Stimulated activated effector memory CD8-positive, alpha-beta T cell treated with anti-CD3 and anti-CD28 coated beads, Interleukin-12 subunit alpha, Interleukin-12 subunit beta, amount 100 ng/mL, for 72 hours (primary cell): ENCODE data around the gene CAMK1D.
"Not testable (repeated sequence)": the region's sequence is repeated elsewhere in the genome, so short reads cannot be mapped to it uniquely, and the experiment has no call there.

ENCODE experiments used
- ATAC-seq: fragments of 150-1000 bp; cut with Tn5 transposase; 2 replicates; pipeline ENCODE4 v1.10.0; 2021
- DNase-seq, 2 donors: peaks; one replicate each; pipeline ENCODE4 v3.0.0; 2021 to 2022; ENCODE audit warnings: low spot score in 2 of 2
- H3K27ac Mint-ChIP-seq: one replicate; pipeline ENCODE4 v1.8.0; 2022; ENCODE audit warnings: mild to moderate bottlenecking, mixed read lengths
- H3K36me3 Mint-ChIP-seq: one replicate; pipeline ENCODE4 v1.8.0; 2022; ENCODE audit warnings: mild to moderate bottlenecking, mixed read lengths
- H3K4me1 Mint-ChIP-seq: one replicate; pipeline ENCODE4 v1.8.0; 2022; ENCODE audit warnings: mixed read lengths
- H3K4me3 Mint-ChIP-seq: one replicate; pipeline ENCODE4 v1.8.0; 2022; ENCODE audit warnings: mild to moderate bottlenecking, mixed read lengths
- H3K9me3 Mint-ChIP-seq: one replicate; pipeline ENCODE4 v1.8.0; 2022; ENCODE audit warnings: mixed read lengths

CAMK1D gene

DNA sequence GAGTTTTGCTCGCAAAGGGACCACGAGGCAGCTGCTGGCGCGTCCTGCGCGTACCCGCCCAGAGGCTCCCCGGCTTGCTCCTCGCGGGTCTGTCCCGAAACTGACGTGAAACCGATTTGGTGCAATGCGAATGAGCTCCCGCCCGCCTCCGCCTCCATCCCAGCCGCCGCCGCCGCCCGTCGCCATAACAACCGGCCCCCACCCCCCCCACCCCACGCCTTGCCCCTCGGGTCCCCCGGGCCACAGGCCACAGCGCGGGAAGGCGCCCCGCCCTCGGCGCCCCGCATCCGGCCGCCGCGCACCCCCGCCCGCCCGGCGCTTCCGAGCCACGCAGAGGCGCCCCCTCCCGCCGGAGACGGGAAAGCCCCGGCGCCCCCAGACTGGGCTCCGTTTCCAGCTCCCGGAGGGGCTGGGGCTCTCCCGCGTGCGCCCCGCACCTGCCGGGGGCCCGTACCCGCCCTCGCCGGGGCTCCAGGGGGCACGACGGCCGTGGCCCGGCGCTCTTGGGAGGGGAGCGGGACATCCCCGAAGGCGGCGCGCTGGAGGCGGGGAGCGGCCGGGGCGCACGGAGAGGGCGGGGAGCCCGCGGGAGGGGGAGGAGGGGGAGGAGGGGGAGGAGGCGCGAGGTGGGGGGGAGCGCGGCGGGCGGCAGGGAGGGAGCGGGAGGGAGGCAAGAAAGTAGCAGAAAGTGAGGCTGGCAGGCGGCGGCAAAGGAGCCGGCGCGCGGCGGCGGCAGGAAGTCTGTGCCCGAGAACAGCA lies at the start of gene CAMK1D:
TSS of gene CAMK1D (plus strand) at position 678 of the 759 bp plus-strand sequence.
- peaks cover 17% of the 10 kb centered on the region for H3K36me3 Mint-ChIP-seq
- peak within 1 kb of the TSS; percentile 93 for H3K27ac Mint-ChIP-seq
- DNase-seq (peak; percentile 75 to 88), ATAC-seq (peak; percentile 73)
- H3K4me3 Mint-ChIP-seq: peak within 1 kb of the TSS; percentile 98
- H3K9me3 Mint-ChIP-seq: no peaks in the 10 kb centered on the region
- peaks cover 53% of the 10 kb centered on the region for H3K4me1 Mint-ChIP-seq

DNA sequence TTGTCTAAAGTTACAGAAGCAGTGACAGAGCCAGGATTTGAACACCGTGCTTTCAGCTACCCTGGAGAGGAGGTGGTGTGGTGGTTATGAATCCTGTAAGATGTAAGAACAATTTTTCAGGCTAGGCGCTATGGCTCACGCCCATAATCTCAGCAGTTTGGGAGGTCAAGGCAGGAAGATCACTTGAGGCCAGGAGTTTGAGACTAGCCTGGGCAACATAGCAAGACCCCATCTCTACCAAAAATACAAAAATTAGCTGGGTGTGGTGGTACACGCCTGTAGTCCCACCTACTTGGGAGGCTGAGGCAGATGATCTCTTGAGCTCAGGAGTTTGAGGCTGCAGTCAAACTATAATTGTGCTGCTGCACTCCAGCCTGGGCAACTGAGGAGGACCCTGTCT lies 48.3 kb upstream of the CAMK1D start:
- not testable (repeated sequence) for H3K4me3 Mint-ChIP-seq, DNase-seq, ATAC-seq, H3K27ac Mint-ChIP-seq, H3K36me3 Mint-ChIP-seq, H3K4me1 Mint-ChIP-seq, H3K9me3 Mint-ChIP-seq

DNA sequence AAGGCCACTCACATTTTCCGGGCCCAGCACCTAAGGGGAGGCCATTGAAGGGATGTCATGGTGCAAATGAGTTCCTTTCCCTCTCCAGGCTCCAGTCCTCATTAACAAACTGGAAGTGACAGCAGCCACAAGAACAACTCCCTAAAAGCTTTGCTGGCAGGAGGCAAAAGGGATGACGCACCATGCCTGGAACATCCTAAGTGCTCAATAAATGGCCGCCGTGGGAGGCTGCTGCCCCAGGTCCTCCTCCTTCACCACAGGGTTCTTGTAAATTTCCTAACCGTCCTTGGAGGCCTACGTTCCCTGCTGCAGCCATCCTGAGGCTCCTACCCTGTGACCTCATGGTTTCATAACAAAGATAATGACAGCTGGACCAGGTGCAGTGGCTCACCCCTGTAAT lies 41.3 kb upstream of the CAMK1D start:
- Mint-ChIP-seq H3K9me3 (no peaks in the 10 kb centered on the region), H3K4me1 (peaks cover 17% of the 10 kb centered on the region), H3K27ac (peak overlapping the region; percentile 83), H3K4me3 (no peak overlapping the region), H3K36me3 (no peaks in the 10 kb centered on the region)
- DNase-seq (no peak), ATAC-seq (no peak)

DNA sequence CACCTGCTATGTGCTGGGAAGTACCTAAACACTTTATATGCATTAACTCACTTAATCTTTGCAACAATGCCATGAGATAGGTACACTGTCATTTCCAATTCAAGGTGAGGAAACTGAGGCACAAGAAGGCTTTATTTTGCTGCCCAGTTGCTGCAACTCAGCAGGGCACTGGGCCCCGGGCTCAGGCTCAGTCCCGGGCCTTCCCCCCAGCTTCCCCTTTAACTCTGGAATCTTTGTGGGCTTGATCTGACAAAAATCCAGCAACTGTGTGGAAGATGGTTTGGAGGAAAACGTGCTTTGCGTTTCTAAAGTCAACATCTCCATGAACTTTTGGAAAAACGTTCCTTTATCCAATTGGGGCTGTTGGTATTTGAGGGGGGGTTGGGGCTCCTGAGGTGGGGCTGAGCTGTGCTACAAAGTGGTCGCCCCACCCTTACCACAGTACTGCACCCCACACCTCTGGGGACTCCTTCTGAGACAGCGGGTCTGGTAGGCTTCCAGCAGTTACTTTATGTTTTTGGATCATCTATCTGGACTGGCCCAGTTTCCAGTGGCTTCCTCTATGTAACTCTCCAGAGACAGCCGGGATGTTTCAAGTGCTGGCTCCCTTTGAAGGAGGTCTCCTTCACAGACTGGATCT lies 40.5 kb upstream of the CAMK1D start:
- Mint-ChIP-seq H3K4me1 (peaks cover 17% of the 10 kb centered on the region), H3K4me3 (no peak overlapping the region), H3K9me3 (no peaks in the 10 kb centered on the region), H3K27ac (no peak overlapping the region), H3K36me3 (no peaks in the 10 kb centered on the region)
- ATAC-seq: no peak
- no peak for DNase-seq

DNA sequence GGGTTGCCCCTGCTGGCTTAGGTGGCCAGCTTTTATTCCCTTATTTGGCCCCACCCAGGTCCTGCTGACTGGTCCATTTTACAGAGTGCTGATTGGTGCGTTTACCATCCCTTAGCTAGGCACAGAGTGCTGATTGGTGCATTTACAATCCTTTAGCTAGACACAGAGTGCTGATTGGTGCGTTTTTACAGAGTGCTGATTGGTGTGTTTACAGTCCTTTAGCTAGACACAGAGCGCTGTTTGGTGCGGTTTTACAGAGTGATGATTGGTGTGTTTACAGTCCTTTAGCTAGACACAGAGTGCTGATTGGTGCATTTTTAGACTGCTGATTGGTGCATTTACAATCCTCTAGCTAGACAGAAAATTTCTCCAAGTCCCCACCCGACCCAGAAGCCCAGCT lies 39.6 kb upstream of the CAMK1D start:
- not testable (repeated sequence) for H3K27ac Mint-ChIP-seq, H3K9me3 Mint-ChIP-seq, DNase-seq, H3K36me3 Mint-ChIP-seq, ATAC-seq, H3K4me3 Mint-ChIP-seq
- H3K4me1 Mint-ChIP-seq: peaks cover 17% of the 10 kb centered on the region

DNA sequence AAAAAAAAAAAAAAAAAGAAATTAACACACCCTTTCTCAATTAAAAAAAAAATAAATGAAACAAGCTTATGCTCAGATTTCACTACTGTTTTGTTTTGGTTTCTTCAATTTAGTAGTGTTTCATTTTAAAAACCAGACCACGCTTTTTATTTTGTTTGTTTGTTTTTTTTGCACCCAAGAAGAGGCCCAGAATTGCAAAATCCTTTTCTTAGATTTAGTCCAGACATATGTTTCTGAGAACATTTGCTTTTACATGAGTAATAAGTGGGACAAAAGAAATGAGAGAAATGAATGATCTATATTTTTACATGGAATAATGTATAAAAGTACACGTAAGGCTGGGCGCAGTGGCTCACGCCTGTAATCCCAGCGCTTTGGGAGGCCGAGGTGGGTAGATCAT lies 34.5 kb upstream of the CAMK1D start:
- Mint-ChIP-seq H3K9me3 (no peaks in the 10 kb centered on the region), H3K27ac (no peak overlapping the region), H3K4me3 (no peak overlapping the region), H3K36me3 (no peaks in the 10 kb centered on the region), H3K4me1 (no peaks in the 10 kb centered on the region)
- no peak for DNase-seq
- ATAC-seq: no peak

DNA sequence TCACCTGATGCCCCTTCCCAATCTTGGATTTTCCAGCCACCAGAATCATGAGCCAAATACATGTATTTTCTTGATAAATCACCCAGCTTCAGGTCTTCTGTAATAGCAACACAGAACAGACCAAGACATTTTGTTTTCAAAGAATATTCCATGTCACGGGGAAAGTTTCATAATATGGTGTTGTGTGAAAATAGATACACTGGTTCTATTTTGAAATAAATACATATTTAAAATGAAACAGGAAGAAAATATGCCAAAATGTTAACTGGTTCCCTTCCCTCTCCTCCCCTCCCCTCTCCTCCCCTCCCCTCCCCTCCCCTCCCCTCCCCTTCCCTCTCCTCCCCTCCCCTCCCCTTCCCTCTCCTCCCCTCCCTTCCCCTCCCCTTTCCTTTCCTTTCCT lies 30.3 kb upstream of the CAMK1D start:
- no peak overlapping the region for H3K27ac Mint-ChIP-seq
- no peaks in the 10 kb centered on the region for H3K36me3 Mint-ChIP-seq
- no peaks in the 10 kb centered on the region for H3K9me3 Mint-ChIP-seq
- no peak for ATAC-seq
- DNase-seq: no peak
- H3K4me3 Mint-ChIP-seq: no peak overlapping the region
- H3K4me1 Mint-ChIP-seq: peaks cover 8% of the 10 kb centered on the region

DNA sequence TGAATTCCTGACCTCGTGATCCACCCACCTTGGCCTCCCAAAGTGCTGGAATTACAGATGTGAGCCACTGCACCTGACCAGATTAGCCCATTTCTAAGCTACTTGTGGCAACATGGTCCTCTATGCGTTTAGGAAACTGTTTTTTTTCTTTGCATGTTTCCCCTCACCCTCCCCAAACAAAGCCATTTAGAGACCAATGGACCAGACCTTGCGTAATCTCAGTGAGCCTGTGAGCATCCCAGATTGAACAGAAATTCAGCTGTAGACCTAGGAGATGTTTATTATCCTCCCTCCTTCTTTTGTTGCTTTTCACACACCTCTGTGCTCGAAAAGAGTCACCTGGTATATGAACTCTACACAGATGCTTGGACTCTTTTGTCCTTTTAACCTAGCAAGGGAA lies 28.5 kb upstream of the CAMK1D start:
- H3K4me1 Mint-ChIP-seq: peaks cover 8% of the 10 kb centered on the region
- DNase-seq (no peak), ATAC-seq (no peak)
- H3K4me3 Mint-ChIP-seq: no peak overlapping the region
- no peak overlapping the region for H3K27ac Mint-ChIP-seq
- no peaks in the 10 kb centered on the region for H3K36me3 Mint-ChIP-seq
- H3K9me3 Mint-ChIP-seq: no peaks in the 10 kb centered on the region

DNA sequence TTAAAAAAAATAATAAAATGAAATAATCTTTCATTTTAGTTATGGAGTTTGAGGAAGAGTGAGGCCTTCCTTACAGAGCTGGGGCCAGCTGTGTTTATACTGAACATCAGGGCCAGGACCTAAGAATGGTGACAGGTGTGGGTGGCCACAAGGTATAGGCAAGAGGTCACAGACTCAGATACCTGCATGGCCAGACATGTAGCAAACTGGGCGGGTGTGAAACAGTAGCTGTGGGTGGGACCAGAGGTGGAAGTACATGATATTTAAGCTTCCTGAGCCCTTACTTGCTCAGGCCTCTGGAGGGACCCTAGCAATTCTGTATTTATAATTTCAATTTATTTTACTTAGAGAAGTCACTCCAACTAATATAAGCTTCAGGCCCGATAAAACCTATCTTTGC lies 27.7 kb upstream of the CAMK1D start:
- no peak overlapping the region for H3K27ac Mint-ChIP-seq
- H3K4me3 Mint-ChIP-seq: no peak overlapping the region
- H3K4me1 Mint-ChIP-seq: peaks cover 8% of the 10 kb centered on the region
- H3K9me3 Mint-ChIP-seq: no peaks in the 10 kb centered on the region
- DNase-seq (no peak), ATAC-seq (no peak)
- H3K36me3 Mint-ChIP-seq: no peaks in the 10 kb centered on the region

DNA sequence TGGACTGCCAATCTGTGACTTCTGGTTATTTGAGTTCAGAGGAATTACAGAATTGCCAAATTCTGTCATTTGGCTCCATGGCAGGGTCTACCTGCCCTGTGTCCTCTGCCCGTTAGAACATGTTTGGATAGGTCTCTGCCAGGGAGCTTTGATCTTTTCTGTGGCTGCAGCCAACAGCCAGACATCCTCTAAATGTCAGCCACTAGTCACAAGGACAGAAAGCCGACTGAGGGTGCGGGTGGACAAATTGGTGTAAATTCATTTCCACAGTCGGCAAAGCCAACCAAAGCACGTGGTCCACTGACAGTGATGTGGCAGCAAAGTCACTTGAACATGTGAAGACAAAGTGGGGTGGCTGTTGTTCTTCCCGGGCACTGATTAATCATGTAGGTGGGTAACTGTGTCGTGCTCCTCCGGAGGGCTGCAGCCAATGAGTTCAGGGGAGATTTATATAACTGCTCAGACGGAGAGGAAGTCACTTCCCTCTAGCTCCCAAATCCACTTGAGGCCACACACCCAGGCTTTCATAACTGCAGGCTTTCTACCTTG lies 26.7 kb upstream of the CAMK1D start:
- no peak for DNase-seq
- H3K36me3 Mint-ChIP-seq: no peaks in the 10 kb centered on the region
- H3K27ac Mint-ChIP-seq: no peak overlapping the region
- H3K4me3 Mint-ChIP-seq: no peak overlapping the region
- ATAC-seq: no peak
- peaks cover 8% of the 10 kb centered on the region for H3K4me1 Mint-ChIP-seq
- H3K9me3 Mint-ChIP-seq: no peaks in the 10 kb centered on the region

DNA sequence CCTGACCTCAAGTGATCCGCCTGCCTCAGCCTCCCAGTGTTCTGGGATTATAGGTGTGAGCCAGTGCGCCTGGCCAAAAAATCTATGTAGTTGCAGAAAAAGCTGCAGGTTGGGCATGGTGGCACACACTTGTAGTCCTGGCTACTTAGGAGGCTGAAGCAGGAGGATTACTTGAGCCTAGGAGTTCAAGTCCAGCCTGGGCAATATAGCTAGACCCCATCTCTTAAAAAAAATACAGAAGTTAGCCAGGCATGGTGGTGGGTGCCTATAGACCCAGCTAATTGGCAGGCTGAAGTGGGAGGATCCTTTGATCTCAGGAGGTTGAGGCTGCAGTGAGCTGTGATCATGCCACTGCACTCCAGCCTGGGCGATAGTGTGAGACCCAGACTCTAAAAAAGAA lies 24.8 kb upstream of the CAMK1D start:
- Mint-ChIP-seq H3K36me3 (no peaks in the 10 kb centered on the region), H3K27ac (no peak overlapping the region), H3K4me1 (peaks cover 8% of the 10 kb centered on the region), H3K4me3 (no peak overlapping the region), H3K9me3 (no peaks in the 10 kb centered on the region)
- ATAC-seq (no peak), DNase-seq (no peak)

DNA sequence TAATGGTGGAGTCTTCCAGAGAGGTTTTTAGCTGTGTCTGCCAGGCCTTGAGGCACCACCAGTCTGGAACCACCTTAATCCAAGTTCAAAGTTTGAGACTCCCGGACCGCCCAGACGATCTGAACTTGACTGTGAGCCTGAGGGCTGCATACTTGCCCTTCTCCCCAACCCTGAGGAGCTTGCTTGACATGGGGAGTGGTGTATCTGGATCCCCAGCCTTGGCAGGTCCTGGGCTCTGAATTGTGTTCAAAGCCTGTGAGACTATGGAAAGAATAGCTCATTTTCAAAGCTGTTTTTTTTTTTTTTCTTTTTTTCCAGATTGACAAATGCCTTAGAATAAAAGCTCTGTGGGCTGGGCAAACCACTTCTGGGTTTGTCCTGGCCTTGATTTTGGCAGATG lies 22.3 kb upstream of the CAMK1D start:
- H3K36me3 Mint-ChIP-seq: no peaks in the 10 kb centered on the region
- DNase-seq: no peak
- no peaks in the 10 kb centered on the region for H3K9me3 Mint-ChIP-seq
- no peak overlapping the region for H3K27ac Mint-ChIP-seq
- H3K4me1 Mint-ChIP-seq: peaks cover 8% of the 10 kb centered on the region
- no peak for ATAC-seq
- H3K4me3 Mint-ChIP-seq: no peak overlapping the region

DNA sequence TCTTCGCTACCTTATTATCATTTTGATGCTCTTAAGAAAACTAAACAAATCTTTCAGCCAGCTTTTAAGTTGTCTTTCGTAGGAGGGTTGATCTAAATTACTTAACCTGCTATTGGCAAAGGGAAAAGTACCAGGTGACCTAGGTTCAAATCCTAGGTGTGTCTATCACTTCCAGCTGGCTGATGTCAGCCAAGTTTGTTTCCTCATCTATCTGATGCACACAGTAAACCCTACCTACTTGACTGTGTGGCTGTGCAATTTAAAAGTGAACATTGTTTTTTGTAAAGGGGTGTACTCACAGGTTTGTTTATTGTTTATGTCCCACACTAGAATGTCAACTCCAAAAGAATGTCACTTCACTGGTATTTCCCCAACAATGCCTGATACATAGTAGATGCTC lies 21.9 kb upstream of the CAMK1D start:
- no peaks in the 10 kb centered on the region for H3K9me3 Mint-ChIP-seq
- no peaks in the 10 kb centered on the region for H3K36me3 Mint-ChIP-seq
- no peak overlapping the region for H3K4me3 Mint-ChIP-seq
- peaks cover 7% of the 10 kb centered on the region for H3K4me1 Mint-ChIP-seq
- H3K27ac Mint-ChIP-seq: no peak overlapping the region
- DNase-seq (no peak), ATAC-seq (no peak)

DNA sequence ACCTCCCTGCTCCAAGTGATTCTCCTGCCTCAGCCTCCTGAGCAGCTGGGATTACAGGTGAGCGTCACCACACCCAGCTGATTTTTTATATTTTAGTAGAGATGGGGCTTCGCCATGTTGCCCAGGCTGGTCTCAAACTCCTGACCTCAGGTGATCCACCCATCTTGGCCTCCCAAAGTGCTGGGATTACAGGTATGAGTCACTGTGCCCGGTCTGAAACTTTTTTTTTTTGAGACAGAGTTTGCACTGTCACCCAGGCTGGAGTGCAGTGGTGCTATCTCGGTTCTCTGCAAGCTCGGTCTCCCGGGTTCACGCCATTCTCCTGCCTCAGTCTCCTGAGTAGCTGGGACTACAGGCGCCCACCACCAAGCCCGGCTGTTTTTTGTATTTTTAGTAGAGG lies 21.0 kb upstream of the CAMK1D start:
- not testable (repeated sequence) for H3K27ac Mint-ChIP-seq, H3K4me3 Mint-ChIP-seq, DNase-seq, H3K36me3 Mint-ChIP-seq, H3K4me1 Mint-ChIP-seq, H3K9me3 Mint-ChIP-seq, ATAC-seq

DNA sequence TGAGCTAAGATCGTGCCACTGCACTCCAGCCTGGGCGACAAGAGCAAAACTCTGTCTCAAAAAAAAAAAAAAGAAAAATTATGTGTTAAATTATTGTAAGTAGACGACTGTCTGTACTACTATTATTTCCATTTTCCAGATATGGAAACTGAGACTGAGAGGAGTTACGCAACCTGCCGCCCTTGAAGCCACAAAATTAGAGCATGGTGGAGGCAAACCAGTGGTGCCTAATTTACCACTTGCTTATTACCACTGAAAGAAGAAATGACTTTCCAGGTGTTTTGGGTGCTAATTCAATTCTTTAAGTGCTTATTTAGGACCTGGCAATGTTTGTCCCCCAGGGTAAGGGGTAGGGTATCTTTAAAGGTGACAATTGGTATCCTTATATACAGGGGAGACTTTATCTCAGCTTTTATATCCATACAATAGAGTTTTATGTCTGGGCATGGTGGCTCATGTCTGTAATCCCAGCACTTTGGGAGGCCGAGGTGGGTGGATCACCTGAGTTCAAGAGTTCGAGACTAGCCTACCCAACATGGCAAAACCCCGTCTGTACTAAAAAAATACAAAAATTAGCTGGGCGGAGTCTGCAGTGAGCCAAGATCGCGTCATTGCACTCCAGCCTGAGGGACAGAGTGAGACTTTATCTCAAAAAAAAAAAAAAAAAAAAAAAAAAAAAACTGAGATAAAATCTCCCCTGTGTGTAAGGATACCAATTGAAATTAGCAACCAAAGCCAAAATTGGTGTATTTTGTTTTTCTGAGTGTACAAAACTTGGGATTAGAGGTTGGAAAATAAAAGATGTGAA lies 16.6 kb upstream of the CAMK1D start:
- DNase-seq (no peak), ATAC-seq (no peak)
- H3K9me3 Mint-ChIP-seq: no peaks in the 10 kb centered on the region
- peaks cover 19% of the 10 kb centered on the region for H3K4me1 Mint-ChIP-seq
- H3K27ac Mint-ChIP-seq: peak overlapping the region; percentile 87
- H3K36me3 Mint-ChIP-seq: peaks cover 8% of the 10 kb centered on the region
- H3K4me3 Mint-ChIP-seq: peak overlapping the region; percentile 58
